HG03439 (cell line): Measurements from ENCODE around the gene ANKRD33.

Source experiments
- ATAC-seq: cut with Tn5 transposase; IDR thresholded peaks from one replicate; pipeline ENCODE4 v1.9.1; 2021; ENCODE audit warnings: mild to moderate bottlenecking, moderate library complexity; ENCODE audit not compliant: unreplicated experiment

The ANKRD33 gene

DNA sequence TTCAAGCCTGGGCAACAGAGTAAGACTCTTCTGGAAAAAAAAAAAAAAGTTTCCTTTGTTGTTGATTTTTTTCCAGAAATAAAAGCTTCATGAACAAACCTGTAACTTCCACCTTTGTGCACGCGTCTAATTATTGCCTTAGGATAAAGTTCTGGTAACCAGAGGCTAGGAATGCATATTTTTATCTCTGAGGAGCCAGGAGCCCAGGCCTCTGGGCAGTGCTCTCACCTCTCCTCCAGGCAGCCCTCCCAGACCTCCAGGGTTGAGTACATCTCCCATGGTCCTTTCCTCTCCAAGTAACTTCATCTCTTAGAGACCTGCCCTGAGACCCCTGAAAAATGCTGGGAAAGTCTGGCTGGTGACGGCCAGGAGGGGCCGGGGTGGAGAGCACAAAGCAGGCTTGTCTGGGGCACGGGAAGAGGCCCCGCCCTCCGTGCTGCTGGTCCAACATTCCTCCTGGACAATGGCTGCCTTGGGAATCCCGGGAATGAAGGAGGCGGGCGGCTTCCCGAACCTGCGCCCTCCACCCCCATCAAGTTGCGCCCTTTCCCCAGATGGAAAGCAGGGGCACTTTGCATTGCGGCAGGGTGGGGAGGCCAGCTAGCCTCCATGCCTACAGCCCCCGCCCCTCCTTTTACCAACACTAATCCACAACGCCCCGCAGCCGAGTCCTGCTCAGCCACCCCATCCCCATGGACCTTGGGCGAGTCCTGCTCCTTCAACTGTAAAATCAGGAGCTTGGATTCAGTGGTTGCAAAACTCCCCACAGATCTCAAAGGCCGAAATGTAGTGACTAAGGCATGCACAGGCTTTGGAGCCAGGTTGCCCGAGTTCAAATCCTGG is 32.1 kb upstream of the ANKRD33 start:
- no peak for ATAC-seq

- ATAC-seq, result no peak
These were observed 26.9 kb upstream of the ANKRD33 start for GRCh38 chr12:51860986-51861385.

GRCh38 chr12:51862947-51863346 is 25.0 kb upstream of the ANKRD33 start:
- no peak for ATAC-seq

- ATAC-seq, result no peak
These were observed 24.5 kb upstream of the ANKRD33 start for GRCh38 chr12:51863363-51863932.

GRCh38 chr12:51863933-51864832 is 23.7 kb upstream of the ANKRD33 start:
- ATAC-seq, result no peak

DNA sequence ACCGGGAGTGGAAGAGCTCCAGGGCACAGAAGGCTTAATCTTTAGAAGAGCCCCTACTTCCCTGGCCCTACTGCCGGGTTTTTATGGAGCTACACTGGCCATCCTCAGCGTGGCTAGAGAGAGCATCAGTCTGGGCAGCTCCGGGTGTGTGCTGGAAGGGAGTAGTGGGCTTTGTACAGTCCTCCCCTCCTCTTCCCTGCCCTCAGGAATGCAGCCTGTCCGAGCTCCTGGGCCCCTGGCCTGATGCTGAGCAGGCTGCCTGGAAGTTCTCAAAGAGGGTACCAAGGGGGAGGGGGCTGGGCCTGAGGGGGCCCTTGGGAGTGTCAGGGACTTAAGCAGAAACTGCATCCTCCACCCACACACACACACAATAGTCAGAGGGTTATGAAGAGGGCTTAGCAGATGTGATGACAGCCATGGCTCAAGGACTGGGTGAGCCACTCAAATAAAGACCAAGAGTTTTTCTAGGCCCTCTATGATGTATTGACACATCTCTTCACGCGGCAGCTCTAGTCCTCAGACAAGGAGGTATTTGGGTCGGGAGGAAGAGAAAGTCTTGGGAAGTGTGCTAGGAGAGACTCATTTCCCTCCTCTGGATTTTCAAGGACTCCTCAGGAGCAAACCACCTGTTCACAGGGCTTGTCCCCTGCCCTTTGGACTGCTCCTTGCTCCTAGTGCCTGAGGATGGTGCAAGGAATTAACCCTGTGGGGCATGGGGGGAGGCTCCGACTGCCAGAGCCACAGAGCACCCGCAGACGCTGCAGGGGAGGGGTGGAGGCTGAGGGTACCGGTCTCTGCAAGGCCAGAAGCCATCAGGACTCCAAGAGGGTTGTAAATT is 22.9 kb upstream of the ANKRD33 start:
- ATAC-seq, result no peak

- no peak for ATAC-seq
These were observed 22.1 kb upstream of the ANKRD33 start for GRCh38 chr12:51865757-51866270.

GRCh38 chr12:51866324-51866723 is 21.6 kb upstream of the ANKRD33 start:
- no peak for ATAC-seq

DNA sequence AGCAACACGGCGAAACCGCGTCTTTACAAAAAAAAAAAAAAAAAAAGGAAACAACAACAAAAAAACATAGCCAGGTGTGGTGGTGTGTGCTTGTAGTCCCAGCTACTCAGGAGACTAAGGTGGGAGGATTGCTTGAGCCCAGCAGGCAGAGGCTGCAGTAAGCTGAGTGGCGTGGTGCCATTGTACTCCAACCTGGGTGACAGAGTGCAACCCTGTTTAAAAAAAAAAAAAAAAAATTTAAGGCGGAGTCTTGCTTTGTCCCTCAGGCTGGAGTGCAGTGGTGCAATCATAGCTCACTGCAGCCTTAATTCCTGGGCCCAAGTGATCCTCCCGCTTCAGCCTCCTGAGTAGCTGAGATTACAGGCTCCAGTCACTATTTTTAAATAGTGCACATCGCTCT is 21.1 kb upstream of the ANKRD33 start:
- no peak for ATAC-seq

- no peak for ATAC-seq
These were observed 20.5 kb upstream of the ANKRD33 start for GRCh38 chr12:51867371-51867770.

GRCh38 chr12:51867796-51868428 is 20.0 kb upstream of the ANKRD33 start:
- no peak for ATAC-seq

DNA sequence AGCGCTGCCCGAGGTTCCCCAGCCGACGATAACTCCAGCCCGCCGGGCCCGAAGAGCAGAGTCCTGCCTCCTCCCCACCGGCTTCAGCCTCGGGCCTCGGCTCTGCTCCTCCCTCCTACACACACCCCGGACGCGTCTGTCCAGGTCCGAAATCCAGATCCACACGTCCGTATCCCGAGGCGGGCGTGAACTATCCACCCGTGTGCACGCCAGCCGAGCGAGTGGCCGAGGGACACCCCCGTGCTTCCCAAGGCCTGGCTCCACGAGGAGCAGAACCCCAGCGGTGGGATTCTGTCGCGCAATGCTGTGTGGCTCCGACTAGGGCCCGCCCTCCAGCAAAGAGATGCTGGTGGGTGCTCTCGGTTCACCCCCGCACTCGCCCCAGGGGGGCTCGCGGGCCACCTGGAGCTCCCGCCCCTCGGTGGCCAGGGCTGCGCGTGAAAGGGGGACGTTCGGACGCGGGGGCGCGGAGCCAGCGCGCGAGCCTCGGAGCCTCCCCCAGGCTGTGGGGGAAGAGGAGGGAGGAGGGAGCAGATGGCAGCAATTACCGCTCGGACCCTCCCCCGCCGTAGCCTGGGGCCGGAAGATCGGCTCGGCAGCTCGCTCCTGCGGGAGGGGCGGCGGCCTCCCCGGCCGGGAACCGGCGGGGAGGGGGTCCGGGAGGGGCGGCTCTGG is 18.9 kb upstream of the ANKRD33 start:
- ATAC-seq, result no peak

- ATAC-seq, result no peak
These were observed 18.4 kb upstream of the ANKRD33 start for GRCh38 chr12:51869496-51869865.

GRCh38 chr12:51869931-51870330 is 18.0 kb upstream of the ANKRD33 start:
- ATAC-seq, result no peak

GRCh38 chr12:51870504-51870903 is 17.4 kb upstream of the ANKRD33 start:
- no peak for ATAC-seq

- no peak for ATAC-seq
These were observed 16.8 kb upstream of the ANKRD33 start for GRCh38 chr12:51871126-51871525.

- ATAC-seq, result no peak
These were observed 15.8 kb upstream of the ANKRD33 start for GRCh38 chr12:51871918-51872688.

GRCh38 chr12:51872689-51872981 is 15.3 kb upstream of the ANKRD33 start:
- ATAC-seq, result no peak
